NCI-H345 treated with DMSO at 0.1 percent for 48 hours (cell line): ENCODE results near the gene TNFRSF18.

Experiments
- DNase-seq: peaks from one replicate; lab custom pipeline; 2025; ENCODE audit not compliant: unreplicated experiment; lab: John Stamatoyannopoulos, UW

The TNFRSF18 gene

GRCh38 chr1:1240822-1241587 lies 34.6 kb upstream of the TNFRSF18 start:
- no peak for DNase-seq

GRCh38 chr1:1240348-1240732 lies 33.9 kb upstream of the TNFRSF18 start:
- DNase-seq = no peak

DNA sequence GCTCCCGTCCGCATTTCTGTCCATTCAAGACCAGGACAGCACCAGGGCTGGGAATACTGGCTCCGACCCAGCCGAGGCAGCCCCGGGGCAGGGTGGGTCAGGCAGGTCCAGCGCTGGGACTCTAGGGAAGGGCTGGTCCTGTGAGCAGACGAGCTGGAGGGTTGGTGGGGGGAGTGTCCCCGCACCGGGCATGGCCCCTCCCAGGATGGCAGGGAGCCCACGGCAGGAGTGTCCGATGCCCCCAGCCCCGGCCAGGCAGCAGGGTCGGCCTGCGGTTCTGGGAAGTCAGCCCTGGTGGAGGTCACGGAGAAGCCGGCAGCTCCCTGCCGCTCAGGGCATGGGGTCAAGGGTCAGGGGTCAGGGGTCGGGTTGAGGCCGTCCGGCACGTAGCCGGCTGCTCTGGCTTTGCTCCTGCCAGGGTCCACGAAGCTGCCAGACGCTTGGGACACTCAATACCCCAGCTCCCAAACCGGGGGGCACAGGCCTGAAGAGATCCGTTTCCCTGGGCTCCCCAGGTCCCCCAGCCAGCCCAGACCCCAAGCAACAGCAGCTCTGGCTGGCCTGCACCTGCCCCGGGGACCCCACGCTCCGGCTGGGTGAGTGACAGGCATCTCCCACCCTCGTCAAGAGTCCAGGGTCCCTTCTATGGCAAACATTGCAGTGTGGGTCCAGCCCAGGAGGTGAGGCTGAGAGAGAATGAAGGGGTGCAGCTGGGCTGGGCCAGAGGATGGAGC lies 33.4 kb upstream of the TNFRSF18 start:
- no peak for DNase-seq

- no peak for DNase-seq
Measured at GRCh38 chr1:1239227-1239613, 32.8 kb upstream of the TNFRSF18 start.

GRCh38 chr1:1238702-1239178 lies 32.3 kb upstream of the TNFRSF18 start:
- no peak for DNase-seq

DNA sequence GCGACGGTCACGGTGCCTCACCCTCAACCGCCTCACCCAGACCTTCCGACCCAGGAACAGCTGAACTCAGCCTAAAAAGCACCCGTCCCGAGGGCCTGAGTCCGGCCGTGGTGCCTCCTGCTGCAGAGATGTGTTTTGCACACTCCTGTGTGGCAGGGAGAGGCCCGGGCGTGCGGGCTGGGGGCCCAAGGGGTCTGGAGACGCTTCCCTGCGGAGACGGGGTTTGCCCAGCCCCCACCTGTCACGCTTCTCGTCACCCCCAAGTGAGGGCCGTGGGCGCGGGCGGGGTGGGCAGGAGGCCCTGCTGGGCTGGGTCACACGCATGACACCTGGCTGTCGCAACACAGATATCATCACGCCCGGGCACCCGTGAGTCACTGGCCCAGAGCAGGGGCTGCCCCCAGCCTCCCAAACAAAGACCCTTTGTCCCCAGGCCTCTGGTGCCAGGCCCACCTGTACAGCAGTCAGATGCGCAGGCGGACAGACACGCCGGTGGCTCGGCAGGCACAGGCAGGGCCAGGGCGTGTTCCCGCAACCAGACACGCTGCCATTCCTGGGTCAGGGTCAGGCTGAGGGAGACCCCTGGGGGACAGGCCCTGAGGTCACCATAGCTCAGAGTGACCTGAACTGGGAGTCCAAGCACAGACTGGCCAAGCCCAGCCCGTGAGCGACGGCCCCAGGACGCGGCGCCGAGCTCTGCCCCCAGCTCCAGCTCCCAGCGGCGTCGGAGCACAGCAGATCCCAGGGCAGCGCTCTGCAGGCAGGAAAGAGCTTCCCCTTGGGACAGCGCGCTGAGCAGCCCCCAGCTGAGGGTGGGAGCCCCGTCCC lies 31.7 kb upstream of the TNFRSF18 start:
- no peak for DNase-seq

- no peak for DNase-seq
Measured at GRCh38 chr1:1236945-1237873, 30.8 kb upstream of the TNFRSF18 start.

GRCh38 chr1:1236176-1236763 lies 29.9 kb upstream of the TNFRSF18 start:
- DNase-seq = no peak

GRCh38 chr1:1235016-1235744 lies 28.8 kb upstream of the TNFRSF18 start:
- no peak for DNase-seq

- DNase-seq = no peak
Measured at GRCh38 chr1:1234180-1234808, 27.9 kb upstream of the TNFRSF18 start.

DNA sequence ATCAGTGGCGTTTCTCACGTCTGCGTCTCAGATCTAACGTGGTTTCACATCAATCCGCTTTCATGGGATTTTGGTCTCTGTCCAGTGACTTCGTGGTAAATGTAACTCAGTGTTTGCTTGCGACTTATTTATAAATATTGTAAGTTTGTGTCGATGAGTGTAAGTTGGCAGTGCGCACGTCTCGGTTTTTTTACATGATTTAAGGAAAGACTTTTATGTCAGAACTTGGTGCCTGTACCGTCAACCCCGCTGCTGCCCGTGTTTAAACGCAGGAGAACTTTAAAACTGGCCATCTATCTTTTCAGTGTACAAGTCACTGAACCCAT lies 27.1 kb upstream of the TNFRSF18 start:
- DNase-seq = no peak

GRCh38 chr1:1232796-1233566 lies 26.6 kb upstream of the TNFRSF18 start:
- no peak for DNase-seq

DNA sequence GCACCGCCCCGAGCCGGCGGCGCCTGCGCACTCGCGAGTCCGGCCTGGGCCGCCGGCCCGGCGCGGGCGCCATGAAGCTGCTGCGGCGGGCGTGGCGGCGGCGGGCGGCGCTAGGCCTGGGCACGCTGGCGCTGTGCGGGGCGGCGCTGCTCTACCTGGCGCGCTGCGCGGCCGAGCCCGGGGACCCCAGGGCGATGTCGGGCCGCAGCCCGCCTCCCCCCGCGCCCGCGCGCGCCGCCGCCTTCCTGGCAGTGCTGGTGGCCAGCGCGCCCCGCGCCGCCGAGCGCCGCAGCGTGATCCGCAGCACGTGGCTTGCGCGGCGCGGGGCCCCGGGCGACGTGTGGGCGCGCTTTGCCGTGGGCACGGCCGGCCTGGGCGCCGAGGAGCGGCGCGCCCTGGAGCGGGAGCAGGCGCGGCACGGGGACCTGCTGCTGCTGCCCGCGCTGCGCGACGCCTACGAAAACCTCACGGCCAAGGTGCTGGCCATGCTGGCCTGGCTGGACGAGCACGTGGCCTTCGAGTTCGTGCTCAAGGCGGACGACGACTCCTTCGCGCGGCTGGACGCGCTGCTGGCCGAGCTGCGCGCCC lies 25.9 kb upstream of the TNFRSF18 start, which contains the start of gene B3GALT6:
Gene B3GALT6, plus strand, starts transcription at position 30 of the 588 bp plus-strand sequence. Its CDS starts 42 bp downstream, at position 72.
- DNase-seq = no peak

GRCh38 chr1:1231400-1232207 lies 25.2 kb upstream of the TNFRSF18 start, which contains the start of gene SDF4:
Gene SDF4 (minus strand): TSS chr1:1232001. CDS start chr1:1228772, 3,229 bp downstream.
- peak; percentile 90 for DNase-seq

DNA sequence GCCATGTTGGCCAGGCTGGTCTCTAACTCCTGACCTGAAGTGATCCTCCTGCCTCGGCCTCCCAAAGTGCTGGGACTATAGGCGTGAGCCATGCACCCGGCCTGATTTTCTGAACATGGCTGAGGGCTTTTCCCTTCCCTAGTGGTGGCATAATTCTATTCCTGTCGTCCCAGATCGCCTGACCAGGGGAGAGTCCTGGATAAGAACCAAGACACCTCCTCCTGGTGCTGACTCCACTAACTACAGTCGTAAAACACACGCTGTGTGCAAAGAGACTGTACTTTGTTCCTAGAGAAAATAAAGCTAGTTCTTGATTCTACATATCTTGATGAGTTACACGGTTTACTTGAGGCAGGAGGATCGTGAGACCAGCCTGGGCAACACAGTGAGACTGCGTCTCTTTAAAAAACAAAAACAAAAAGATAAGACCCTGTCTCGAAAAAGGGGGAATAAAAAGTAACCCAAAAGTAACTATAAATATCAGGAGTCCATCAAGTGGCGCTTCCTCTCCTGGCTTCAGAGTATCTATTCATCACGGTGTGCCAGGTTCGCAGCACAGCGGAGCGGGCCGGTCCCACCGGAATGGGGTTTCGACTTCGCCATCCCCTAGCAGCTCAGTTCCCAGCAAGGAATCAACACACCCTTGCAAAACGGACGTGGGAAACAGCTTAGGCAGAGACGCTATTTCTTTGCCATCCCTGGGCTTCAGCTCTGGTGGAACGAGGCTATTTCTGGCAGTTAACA lies 24.4 kb upstream of the TNFRSF18 start:
- DNase-seq = no peak

GRCh38 chr1:1229770-1230169 lies 23.4 kb upstream of the TNFRSF18 start:
- DNase-seq = no peak
